Ovary (tissue), 3 donors: ENCODE data around the gene TNIK.

ENCODE experiments used
- EP300 ChIP-seq: sonication (generic); formaldehyde crosslinking; IDR thresholded peaks from one replicate; pipeline ENCODE4 v1.6.1; 2017; ENCODE audit warnings: antibody characterized with exemption
- POLR2A ChIP-seq: fragments of 450-650 bp; IDR thresholded peaks from one replicate; pipeline ENCODE4 v1.6.1; 2017; ENCODE audit warnings: antibody characterized with exemption, mild to moderate bottlenecking, moderate library complexity
- TF ChIP-seq, protein P1 (sequence below), 3 donors: fragments of 450-650 bp in 2 of 3; fragments of 200-600 bp in 1 of 3; IDR thresholded peaks; one replicate each; pipeline versions ENCODE4 v1.5.1 to v1.8.0; 2016 to 2022; ENCODE audit warnings: antibody characterized with exemption in 3 of 3, mild to moderate bottlenecking in 1 of 3
- donor health status: DM: no; HTN: no; CAD: no.

DNA sequence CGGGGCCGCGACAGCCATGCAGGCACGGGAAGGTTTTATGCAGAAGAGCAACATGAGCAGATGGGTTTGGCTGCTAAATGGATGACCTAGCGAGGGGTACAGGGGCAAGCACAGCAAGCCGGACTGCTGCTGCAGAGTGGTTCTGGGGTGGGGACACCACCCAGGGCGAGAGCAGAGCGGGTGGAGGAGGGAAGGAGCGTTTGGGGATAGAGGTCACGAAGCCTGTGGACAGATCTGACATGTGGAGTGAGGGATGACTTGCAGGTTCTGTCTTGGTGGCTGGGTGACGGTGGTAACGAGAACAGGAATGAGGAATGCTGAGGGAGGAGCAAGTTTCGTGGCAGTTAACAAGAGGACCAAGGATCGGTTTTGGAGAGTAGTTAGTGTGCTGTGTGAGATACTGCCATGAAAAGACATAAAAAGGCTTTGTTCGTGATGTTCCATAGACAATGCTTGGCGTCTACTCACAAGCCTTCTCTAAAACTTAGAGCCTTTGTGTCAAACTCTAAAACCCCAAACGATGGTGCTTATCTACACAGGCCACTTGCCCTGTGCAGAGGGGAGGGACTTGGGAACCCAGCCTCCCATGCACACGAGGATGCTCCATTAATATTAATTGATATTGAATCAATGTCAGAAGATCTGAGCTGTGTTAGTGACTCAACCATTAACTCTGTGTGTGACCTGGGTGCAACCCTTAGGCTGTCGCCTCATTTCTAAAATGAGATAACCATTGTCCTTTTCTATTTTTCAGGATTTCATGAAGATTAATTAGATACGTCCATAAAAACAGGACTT is 301.0 kb downstream of the TNIK start:
- TF ChIP-seq, protein P1, sequence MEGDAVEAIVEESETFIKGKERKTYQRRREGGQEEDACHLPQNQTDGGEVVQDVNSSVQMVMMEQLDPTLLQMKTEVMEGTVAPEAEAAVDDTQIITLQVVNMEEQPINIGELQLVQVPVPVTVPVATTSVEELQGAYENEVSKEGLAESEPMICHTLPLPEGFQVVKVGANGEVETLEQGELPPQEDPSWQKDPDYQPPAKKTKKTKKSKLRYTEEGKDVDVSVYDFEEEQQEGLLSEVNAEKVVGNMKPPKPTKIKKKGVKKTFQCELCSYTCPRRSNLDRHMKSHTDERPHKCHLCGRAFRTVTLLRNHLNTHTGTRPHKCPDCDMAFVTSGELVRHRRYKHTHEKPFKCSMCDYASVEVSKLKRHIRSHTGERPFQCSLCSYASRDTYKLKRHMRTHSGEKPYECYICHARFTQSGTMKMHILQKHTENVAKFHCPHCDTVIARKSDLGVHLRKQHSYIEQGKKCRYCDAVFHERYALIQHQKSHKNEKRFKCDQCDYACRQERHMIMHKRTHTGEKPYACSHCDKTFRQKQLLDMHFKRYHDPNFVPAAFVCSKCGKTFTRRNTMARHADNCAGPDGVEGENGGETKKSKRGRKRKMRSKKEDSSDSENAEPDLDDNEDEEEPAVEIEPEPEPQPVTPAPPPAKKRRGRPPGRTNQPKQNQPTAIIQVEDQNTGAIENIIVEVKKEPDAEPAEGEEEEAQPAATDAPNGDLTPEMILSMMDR (IDR thresholded peaks at IDR 0.05) = no peak
- no peak for TF ChIP-seq POLR2A
- no peak for TF ChIP-seq EP300
